ENCODE results near the gene DDC.

GRCh38 chr7:50479743-50480517, 85.3 kb downstream of the DDC start:
- TF ChIP-seq CTCF (IDR thresholded peaks at IDR 0.05) (no peak), POLR2A (IDR thresholded peaks at IDR 0.05) (no peak)
